Measurements from ENCODE around the gene ADAMTS1. TPM values are rescaled to one million over a fixed set of nuclear protein-coding genes. Genes with fewer than 3 reads are reported as not detected.

Gene ADAMTS1
- total RNA-seq: 0.32 TPM
- under 1 TPM in 1 of 4 donors, not detected in 3; 0.03 TPM for polyA plus RNA-seq

DNA sequence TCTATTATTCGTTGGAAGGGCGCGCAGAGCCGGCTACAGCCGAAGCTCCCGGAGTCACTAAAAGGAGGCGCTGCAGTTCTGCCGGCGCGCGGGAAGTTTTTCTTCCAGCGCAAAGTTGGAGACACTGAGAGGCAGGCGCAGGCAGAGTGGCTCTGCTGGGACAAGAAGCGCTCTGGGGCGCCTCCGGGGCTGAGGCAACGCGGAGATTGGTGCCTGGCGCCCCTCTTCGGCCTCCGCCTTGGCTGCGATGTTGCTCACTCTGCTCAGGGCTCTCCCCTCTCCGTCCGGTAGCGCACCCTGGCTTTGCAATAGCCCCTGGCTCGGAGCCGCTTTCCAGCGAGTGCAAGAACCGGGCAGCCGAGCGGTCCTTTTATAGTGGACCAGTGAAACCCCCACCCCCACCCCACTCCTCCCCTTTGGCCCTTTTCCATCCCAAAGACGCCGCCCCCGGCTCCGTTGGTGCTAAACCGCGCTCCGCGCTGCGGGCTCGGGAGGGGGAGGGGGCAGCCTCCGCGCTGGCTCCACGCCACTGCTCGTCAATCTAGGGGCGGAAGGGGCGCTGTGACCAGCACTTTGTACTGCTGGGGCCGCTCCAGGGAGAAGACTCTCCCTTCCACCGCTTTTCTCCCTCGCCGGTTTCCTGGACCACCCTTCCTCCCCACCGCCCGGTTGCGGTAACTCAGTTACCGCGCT is at the start of gene ADAMTS1:
TSS of gene ADAMTS1 (minus strand) at position 344 of the 693 bp plus-strand sequence. CDS start 455 bp downstream, outside the sequence.
- H3K36me3 ChIP-seq (ENCODE audit: control insufficient read depth, insufficient read depth, low read length): no peaks in the 10 kb centered on the region
- peaks cover 66% of the 10 kb centered on the region for H3K27me3 Mint-ChIP-seq
- H3K4me1 Mint-ChIP-seq: peaks cover 0 to 32% (median 20%) of the 10 kb centered on the region in 4 donors
- H3K9me3 ChIP-seq (ENCODE audit: control insufficient read depth in 2 of 2, low read length in 2 of 2): no peaks in the 10 kb centered on the region
- no peak for DNase-seq
- peaks cover 0 to 3% (median 0%) of the 10 kb centered on the region in 7 donors for H3K9me3 Mint-ChIP-seq
- no peaks in the 10 kb centered on the region for H3K36me3 Mint-ChIP-seq
- H3K27ac ChIP-seq (ENCODE audit: insufficient read depth, low read length, poor library complexity, severe bottlenecking): no peak within 1 kb of the TSS
- H3K27ac Mint-ChIP-seq: no peak within 1 kb of the TSS
- peak within 1 kb of the TSS in 3 of 4 donors; percentile 29 to 75 (median 68) for H3K4me3 Mint-ChIP-seq
- no peak within 1 kb of the TSS for H3K4me3 ChIP-seq (ENCODE audit: low read depth, low read length)
- peaks cover 31% of the 10 kb centered on the region for H3K27me3 ChIP-seq (ENCODE audit: control insufficient read depth, insufficient read depth, low read length)
- no peak for ATAC-seq (ENCODE audit: low read depth in 2 of 2)
- peaks cover 8% of the 10 kb centered on the region for H3K4me1 ChIP-seq (ENCODE audit: control insufficient read depth, insufficient read depth, low read length, poor library complexity, severe bottlenecking)

DNA sequence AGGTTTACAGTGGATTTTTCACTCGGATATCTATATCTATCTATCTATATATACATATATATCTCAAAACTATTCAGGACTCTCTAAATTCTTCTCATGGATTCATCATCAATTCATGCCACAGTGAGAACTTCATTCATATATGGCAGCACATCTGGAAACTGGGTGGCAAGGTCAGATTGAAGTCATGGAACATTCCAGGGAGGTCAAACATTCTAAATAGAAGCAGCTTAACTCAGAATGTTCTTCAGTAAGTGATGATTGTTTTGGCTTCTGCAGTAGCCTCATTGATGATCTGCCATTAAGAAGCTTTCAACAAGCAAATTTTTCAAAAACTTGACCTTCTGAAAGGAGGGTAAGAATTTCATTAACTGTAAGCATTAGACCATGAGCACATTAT is 46.9 kb upstream of the ADAMTS1 start:
- H3K27ac ChIP-seq (ENCODE audit: insufficient read depth, low read length, poor library complexity, severe bottlenecking): no peak overlapping the region
- no peaks in the 10 kb centered on the region for H3K4me1 Mint-ChIP-seq
- no peaks in the 10 kb centered on the region for H3K27me3 Mint-ChIP-seq
- ATAC-seq (ENCODE audit: low read depth in 2 of 2) (no peak), DNase-seq (no peak)
- no peaks in the 10 kb centered on the region for H3K9me3 ChIP-seq (ENCODE audit: control insufficient read depth in 2 of 2, low read length in 2 of 2)
- peaks cover 0 to 3% (median 0%) of the 10 kb centered on the region in 7 donors for H3K9me3 Mint-ChIP-seq
- no peak overlapping the region for H3K27ac Mint-ChIP-seq
- H3K4me3 Mint-ChIP-seq: no peak overlapping the region
- H3K4me3 ChIP-seq (ENCODE audit: low read depth, low read length): no peak overlapping the region
- H3K4me1 ChIP-seq (ENCODE audit: control insufficient read depth, insufficient read depth, low read length, poor library complexity, severe bottlenecking): no peaks in the 10 kb centered on the region
- H3K36me3 Mint-ChIP-seq: no peaks in the 10 kb centered on the region
- no peaks in the 10 kb centered on the region for H3K36me3 ChIP-seq (ENCODE audit: control insufficient read depth, insufficient read depth, low read length)
- H3K27me3 ChIP-seq (ENCODE audit: control insufficient read depth, insufficient read depth, low read length): no peaks in the 10 kb centered on the region

DNA sequence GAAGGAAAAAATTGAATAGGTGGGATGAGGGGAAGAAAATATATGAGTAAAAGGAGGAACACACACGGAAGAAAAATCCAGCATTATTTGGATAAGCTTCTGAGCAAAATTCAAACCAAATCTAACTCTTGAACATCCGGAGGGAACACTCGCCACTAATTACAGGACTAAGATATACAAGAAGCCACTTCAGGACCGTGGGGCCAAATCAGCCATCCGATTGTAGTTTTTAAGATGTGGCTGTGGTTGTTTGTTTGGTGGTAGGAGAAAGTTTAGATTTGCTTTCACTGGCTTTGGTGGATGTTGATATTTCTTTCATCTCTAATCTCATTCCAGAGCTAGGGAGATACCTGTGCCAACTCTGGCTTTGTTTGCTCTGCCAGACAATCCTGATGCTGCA is 43.7 kb upstream of the ADAMTS1 start:
- H3K4me3 Mint-ChIP-seq: no peak overlapping the region

DNA sequence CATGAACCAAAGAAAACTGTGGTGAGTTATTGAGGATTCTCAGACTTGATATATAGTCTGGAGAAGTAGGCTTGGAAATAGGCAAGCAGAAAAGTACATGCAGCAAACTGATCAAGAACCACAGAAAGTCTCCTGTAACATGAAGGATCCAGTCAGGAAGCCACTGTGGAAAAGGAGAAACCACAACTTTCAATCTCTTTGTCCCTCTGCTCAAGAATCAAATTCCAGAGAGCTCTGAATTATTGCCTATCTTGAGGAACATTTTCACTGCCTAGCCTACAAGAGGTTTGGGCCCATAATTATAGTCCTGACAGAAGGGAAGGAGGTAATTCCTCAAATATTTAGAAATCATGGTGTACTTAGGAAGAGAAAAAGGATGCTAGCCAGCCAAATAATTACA is 43.0 kb upstream of the ADAMTS1 start:
- Histone ChIP-seq H3K27me3 (ENCODE audit: control insufficient read depth, insufficient read depth, low read length) (no peaks in the 10 kb centered on the region), H3K36me3 (ENCODE audit: control insufficient read depth, insufficient read depth, low read length) (no peaks in the 10 kb centered on the region), H3K4me1 (ENCODE audit: control insufficient read depth, insufficient read depth, low read length, poor library complexity, severe bottlenecking) (no peaks in the 10 kb centered on the region), H3K4me3 (ENCODE audit: low read depth, low read length) (no peak overlapping the region), H3K27ac (ENCODE audit: insufficient read depth, low read length, poor library complexity, severe bottlenecking) (no peak overlapping the region), H3K9me3 (ENCODE audit: control insufficient read depth in 2 of 2, low read length in 2 of 2) (no peaks in the 10 kb centered on the region)
- H3K27me3 Mint-ChIP-seq: no peaks in the 10 kb centered on the region
- no peak overlapping the region for H3K27ac Mint-ChIP-seq
- H3K36me3 Mint-ChIP-seq: no peaks in the 10 kb centered on the region
- no peaks in the 10 kb centered on the region for H3K4me1 Mint-ChIP-seq
- DNase-seq (no peak), ATAC-seq (ENCODE audit: low read depth in 2 of 2) (no peak)
- H3K4me3 Mint-ChIP-seq: no peak overlapping the region
- H3K9me3 Mint-ChIP-seq: peaks cover 0 to 9% (median 0%) of the 10 kb centered on the region in 7 donors

More for the DNA sequence above, 43.7 kb upstream of the ADAMTS1 start:
- peaks cover 0 to 8% (median 0%) of the 10 kb centered on the region in 7 donors for H3K9me3 Mint-ChIP-seq
- no peaks in the 10 kb centered on the region for H3K27me3 Mint-ChIP-seq
- Histone ChIP-seq H3K4me1 (ENCODE audit: control insufficient read depth, insufficient read depth, low read length, poor library complexity, severe bottlenecking) (no peaks in the 10 kb centered on the region), H3K27me3 (ENCODE audit: control insufficient read depth, insufficient read depth, low read length) (no peaks in the 10 kb centered on the region), H3K4me3 (ENCODE audit: low read depth, low read length) (no peak overlapping the region), H3K9me3 (ENCODE audit: control insufficient read depth in 2 of 2, low read length in 2 of 2) (no peaks in the 10 kb centered on the region), H3K27ac (ENCODE audit: insufficient read depth, low read length, poor library complexity, severe bottlenecking) (no peak overlapping the region), H3K36me3 (ENCODE audit: control insufficient read depth, insufficient read depth, low read length) (no peaks in the 10 kb centered on the region)
- ATAC-seq (ENCODE audit: low read depth in 2 of 2) (no peak), DNase-seq (no peak)
- no peaks in the 10 kb centered on the region for H3K36me3 Mint-ChIP-seq
- H3K27ac Mint-ChIP-seq: no peak overlapping the region
- no peaks in the 10 kb centered on the region for H3K4me1 Mint-ChIP-seq

DNA sequence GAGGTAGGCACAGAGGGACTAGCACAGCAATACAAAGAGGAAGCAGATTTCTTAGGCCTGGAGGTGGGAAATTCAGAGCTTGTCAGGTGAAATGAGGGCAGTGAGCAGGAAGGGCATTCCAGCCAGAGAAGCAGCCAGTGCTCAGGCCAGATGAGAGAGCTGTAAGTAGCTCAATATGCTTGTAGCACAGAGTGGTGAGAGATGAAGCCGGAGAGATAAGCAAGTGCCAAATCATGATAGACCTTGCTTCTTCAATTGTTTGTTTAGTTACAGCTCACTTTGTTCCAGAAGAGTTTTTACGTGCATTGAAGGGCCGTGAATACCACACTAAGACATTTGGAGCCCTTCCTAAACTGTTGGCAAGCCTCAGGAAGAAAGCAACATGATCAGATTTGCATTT is 42.0 kb upstream of the ADAMTS1 start:
- H3K27me3 Mint-ChIP-seq: no peaks in the 10 kb centered on the region
- H3K27ac Mint-ChIP-seq: no peak overlapping the region
- ATAC-seq (ENCODE audit: low read depth in 2 of 2): no peak
- no peak for DNase-seq
- no peak overlapping the region for H3K4me3 Mint-ChIP-seq
- no peaks in the 10 kb centered on the region for H3K4me1 Mint-ChIP-seq
- H3K27me3 ChIP-seq (ENCODE audit: control insufficient read depth, insufficient read depth, low read length): no peaks in the 10 kb centered on the region
- no peak overlapping the region for H3K4me3 ChIP-seq (ENCODE audit: low read depth, low read length)
- no peaks in the 10 kb centered on the region for H3K36me3 ChIP-seq (ENCODE audit: control insufficient read depth, insufficient read depth, low read length)
- no peaks in the 10 kb centered on the region for H3K36me3 Mint-ChIP-seq
- H3K9me3 Mint-ChIP-seq: peaks cover 0 to 9% (median 0%) of the 10 kb centered on the region in 7 donors
- no peaks in the 10 kb centered on the region for H3K9me3 ChIP-seq (ENCODE audit: control insufficient read depth in 2 of 2, low read length in 2 of 2)
- no peaks in the 10 kb centered on the region for H3K4me1 ChIP-seq (ENCODE audit: control insufficient read depth, insufficient read depth, low read length, poor library complexity, severe bottlenecking)
- no peak overlapping the region for H3K27ac ChIP-seq (ENCODE audit: insufficient read depth, low read length, poor library complexity, severe bottlenecking)

DNA sequence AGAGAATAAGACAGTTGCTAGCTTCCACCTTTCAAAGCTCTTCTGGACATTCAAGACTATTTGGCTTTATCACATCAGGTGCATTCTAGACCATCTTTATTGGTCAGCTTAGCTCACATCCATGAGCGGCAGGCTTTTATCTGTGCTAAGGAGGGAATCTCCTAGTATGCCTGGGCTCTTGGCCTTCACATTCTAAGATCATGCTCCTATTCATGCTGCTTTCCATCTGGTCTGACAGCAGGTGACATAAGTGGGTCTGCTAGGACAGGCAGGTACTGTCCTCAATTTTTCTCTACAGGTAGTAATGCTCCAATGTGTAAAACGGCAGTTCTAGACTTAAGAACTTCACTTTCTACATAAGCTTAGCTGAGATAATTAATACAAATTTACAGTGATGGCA is 39.2 kb upstream of the ADAMTS1 start:
- Mint-ChIP-seq H3K4me3 (no peak overlapping the region), H3K27me3 (no peaks in the 10 kb centered on the region), H3K4me1 (no peaks in the 10 kb centered on the region), H3K9me3 (peaks cover 0 to 12% (median 0%) of the 10 kb centered on the region in 7 donors), H3K36me3 (no peaks in the 10 kb centered on the region), H3K27ac (no peak overlapping the region)
- no peak overlapping the region for H3K27ac ChIP-seq (ENCODE audit: insufficient read depth, low read length, poor library complexity, severe bottlenecking)
- no peak for DNase-seq
- no peaks in the 10 kb centered on the region for H3K36me3 ChIP-seq (ENCODE audit: control insufficient read depth, insufficient read depth, low read length)
- no peaks in the 10 kb centered on the region for H3K4me1 ChIP-seq (ENCODE audit: control insufficient read depth, insufficient read depth, low read length, poor library complexity, severe bottlenecking)
- ATAC-seq (ENCODE audit: low read depth in 2 of 2): no peak
- no peaks in the 10 kb centered on the region for H3K9me3 ChIP-seq (ENCODE audit: control insufficient read depth in 2 of 2, low read length in 2 of 2)
- H3K27me3 ChIP-seq (ENCODE audit: control insufficient read depth, insufficient read depth, low read length): no peaks in the 10 kb centered on the region
- H3K4me3 ChIP-seq (ENCODE audit: low read depth, low read length): no peak overlapping the region

DNA sequence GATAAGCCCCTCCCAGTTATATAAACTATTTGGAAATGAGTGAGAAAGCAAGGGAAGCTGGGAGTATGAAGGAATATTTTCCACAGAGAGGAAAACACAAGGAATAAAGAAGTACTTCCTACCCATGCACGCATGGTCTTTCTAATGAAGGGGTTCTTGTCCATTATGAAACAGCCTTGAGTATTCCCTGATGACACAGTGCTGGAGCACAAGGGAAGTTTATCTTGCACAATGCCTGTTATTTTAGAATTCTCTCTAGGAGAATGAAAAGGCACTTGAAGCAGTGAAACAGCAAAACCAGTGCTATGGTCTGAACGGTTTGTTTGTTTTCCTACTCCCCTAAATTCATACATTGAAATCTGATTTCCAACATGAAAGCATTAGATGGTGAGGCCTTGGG is 38.6 kb upstream of the ADAMTS1 start:
- peaks cover 0 to 12% (median 0%) of the 10 kb centered on the region in 7 donors for H3K9me3 Mint-ChIP-seq
- Histone ChIP-seq H3K4me1 (ENCODE audit: control insufficient read depth, insufficient read depth, low read length, poor library complexity, severe bottlenecking) (no peaks in the 10 kb centered on the region), H3K27me3 (ENCODE audit: control insufficient read depth, insufficient read depth, low read length) (no peaks in the 10 kb centered on the region), H3K27ac (ENCODE audit: insufficient read depth, low read length, poor library complexity, severe bottlenecking) (no peak overlapping the region), H3K9me3 (ENCODE audit: control insufficient read depth in 2 of 2, low read length in 2 of 2) (no peaks in the 10 kb centered on the region), H3K36me3 (ENCODE audit: control insufficient read depth, insufficient read depth, low read length) (no peaks in the 10 kb centered on the region), H3K4me3 (ENCODE audit: low read depth, low read length) (no peak overlapping the region)
- H3K4me1 Mint-ChIP-seq: no peaks in the 10 kb centered on the region
- H3K27me3 Mint-ChIP-seq: no peaks in the 10 kb centered on the region
- no peak overlapping the region for H3K27ac Mint-ChIP-seq
- no peak for ATAC-seq (ENCODE audit: low read depth in 2 of 2)
- H3K4me3 Mint-ChIP-seq: no peak overlapping the region
- no peaks in the 10 kb centered on the region for H3K36me3 Mint-ChIP-seq
- DNase-seq: no peak

All from CD4-positive, CD25-positive, alpha-beta regulatory T cell (primary cell).